Central memory CD4-positive, alpha-beta T cell (primary cell): Measurements from ENCODE around the gene NT5C.
A peak's percentile ranks its signal among the peaks of the same experiment; 100 is the strongest.
"Not testable (repeated sequence)": the region's sequence is repeated elsewhere in the genome, so short reads cannot be mapped to it uniquely, and the experiment has no call there.

Source experiments
- DNase-seq: peaks from one replicate; pipeline ENCODE4 v3.0.0; 2022
- total RNA-seq, 3 experiments: gene quantifications; one replicate each; lab custom pipeline; 2026; lab: John Stamatoyannopoulos, UW

Gene NT5C
- 20.3 to 38.0 (median 27.7) reads per million in 3 experiments for total RNA-seq

GRCh38 chr17:75131278-75132017 lies at the start of gene NT5C:
NT5C (minus strand) TSS chr17:75131742; CDS start chr17:75131707, 35 bp downstream.
- peak; percentile 48 for DNase-seq

- DNase-seq: no peak
Measured at GRCh38 chr17:75181110-75181509, 49.6 kb upstream of the NT5C start.

DNA sequence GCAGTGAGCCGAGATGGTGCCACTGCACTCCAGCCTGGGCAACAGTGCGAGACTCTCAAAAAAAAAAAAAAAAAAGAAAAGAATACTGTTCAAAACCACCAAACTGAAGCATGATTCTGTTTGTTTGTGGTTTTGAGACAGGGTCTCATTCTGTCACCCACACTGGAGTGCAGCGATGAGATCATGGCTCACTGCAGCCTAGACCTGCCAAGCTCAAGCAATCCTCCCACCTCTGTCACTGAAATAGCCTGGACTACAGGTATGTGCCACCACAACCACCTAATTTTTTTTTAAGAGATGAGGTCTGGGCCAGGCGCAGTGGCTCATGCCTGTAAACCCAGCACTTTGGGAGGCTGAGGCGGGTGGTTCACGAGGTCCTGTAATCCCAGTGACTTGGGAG lies 46.9 kb upstream of the NT5C start:
- DNase-seq: no peak

DNA sequence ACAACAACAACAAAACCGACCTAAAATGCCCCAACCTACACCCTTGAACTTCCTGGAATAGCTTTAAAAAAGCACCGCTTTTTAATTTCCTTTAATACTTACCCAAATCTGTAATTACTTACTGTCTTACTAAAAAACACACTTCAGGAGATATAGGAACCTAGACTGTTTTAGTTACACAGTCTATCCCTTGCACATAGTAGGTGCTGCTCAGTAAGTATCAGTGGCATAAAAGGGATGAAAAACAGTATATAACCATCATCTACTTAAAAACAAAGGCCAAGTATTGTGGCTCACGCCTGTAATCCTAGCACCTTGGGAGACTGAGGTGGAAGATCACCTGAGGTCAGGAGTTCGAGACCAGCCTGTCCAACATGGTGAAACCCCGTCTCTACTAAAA lies 45.1 kb upstream of the NT5C start:
- DNase-seq: no peak

GRCh38 chr17:75174996-75175395 lies 43.5 kb upstream of the NT5C start:
- DNase-seq: no peak

GRCh38 chr17:75173526-75173925 lies 42.0 kb upstream of the NT5C start:
- DNase-seq: no peak

DNA sequence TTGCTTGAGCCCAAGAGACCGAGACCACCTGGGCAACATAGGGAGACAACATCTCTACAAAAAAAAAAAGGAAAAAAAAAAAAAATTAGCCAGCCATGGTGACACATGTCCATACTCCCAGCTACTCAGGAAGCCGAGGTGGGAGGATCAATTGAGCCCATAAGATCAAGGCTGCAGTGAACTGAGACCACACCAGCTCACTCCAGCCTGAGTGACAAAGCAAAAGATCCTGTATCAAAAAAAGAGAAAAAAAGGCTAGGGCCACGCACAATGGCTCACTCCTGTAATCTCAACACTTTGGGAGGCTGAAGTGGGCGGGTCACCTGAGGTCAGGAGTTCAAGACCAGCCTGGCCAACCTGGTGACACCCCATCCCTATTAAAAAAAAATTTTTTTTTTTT lies 37.5 kb upstream of the NT5C start:
- DNase-seq: no peak

DNA sequence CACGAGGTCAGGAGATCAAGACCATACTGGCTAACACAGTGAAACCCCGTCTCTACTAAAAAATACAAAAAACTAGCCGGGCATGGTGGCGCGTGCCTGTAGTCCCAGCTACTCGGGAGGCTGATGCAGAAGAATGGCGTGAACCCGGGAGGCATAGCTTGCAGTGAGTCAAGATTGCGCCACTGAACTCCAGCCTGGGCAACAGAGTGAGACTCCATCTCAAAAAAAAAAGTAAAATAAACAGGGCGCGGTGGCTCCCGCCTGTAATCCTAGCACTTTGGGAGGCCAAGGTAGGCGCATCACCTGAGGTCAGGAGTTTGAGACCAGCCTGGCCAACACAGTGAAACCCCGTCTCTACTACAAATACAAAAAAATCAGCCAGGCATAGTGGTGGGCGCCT lies 33.1 kb upstream of the NT5C start:
- DNase-seq: not testable (repeated sequence)

DNA sequence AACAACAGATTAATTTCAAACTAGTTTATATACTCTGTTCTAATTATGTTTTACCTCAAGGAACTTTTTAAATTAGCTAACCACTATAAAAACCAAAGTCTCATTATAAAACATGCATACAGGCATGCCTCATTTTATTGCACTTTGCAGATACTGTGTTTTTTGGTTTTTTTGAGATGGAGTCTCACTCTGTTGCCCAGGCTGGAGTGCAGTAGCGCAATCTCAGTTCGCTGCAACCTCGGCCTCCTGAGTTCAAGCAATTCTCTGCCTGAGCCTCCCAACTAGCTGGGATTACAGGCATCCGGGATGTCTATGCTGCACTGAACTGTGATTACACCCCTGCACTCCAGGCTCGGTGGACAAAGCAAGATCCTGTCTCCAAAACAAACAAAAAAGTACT lies 31.5 kb upstream of the NT5C start:
- DNase-seq: no peak

DNA sequence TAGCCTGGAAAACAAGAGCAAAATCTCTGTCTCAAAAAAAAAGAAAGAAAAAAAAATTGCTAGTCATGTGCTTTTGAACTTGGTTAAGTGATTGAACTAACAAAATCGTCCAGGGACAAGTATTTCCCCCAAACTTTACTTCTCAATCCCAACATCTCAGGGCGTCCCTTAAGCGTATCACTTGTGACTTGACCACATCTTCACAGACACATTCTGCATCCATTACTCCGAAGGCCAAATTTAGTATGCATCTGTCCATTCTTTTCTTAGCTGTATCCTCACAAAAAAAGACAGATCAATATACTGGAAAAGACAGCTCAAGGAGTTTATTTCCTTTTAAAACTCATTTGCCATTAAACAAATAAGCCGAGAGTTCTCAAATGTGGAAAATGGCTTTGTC lies 28.7 kb upstream of the NT5C start:
- DNase-seq: no peak

GRCh38 chr17:75159196-75160031 lies 27.9 kb upstream of the NT5C start:
- DNase-seq: no peak

- not testable (repeated sequence) for DNase-seq
Measured at GRCh38 chr17:75158480-75158879, 26.9 kb upstream of the NT5C start.

GRCh38 chr17:75155191-75155601 lies 23.7 kb upstream of the NT5C start:
- DNase-seq: no peak

GRCh38 chr17:75154195-75155106 lies 22.9 kb upstream of the NT5C start, which contains the start of gene JPT1:
JPT1 (minus strand) TSS chr17:75154512; CDS start chr17:75154397, 115 bp downstream.
- DNase-seq: peak; percentile 96

DNA sequence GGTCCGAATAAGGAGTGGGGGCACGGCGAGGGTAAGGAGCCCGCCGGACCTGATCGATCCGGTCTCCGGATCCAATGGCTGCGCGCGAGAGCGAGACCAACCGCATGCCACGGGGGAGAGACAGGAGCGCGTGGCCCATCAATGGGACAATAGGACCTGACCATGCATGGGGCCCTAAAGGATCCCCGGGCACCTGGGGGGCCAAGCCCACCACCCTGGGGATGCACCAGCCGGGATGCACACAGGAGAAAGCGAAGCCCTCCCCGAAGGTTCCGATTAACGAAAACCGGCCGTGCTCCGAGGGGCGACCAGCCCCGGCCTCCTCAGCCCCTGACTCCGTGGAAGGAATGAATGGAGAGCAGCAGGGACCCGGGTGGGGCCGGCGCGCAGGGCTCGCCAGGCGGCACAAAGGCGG lies 22.2 kb upstream of the NT5C start:
- DNase-seq: no peak

- no peak for DNase-seq
Measured at GRCh38 chr17:75152922-75153779, 21.6 kb upstream of the NT5C start.

- no peak for DNase-seq
Measured at GRCh38 chr17:75152523-75152921, 21.0 kb upstream of the NT5C start.

GRCh38 chr17:75151930-75152329 lies 20.4 kb upstream of the NT5C start:
- DNase-seq: no peak

GRCh38 chr17:75147878-75148546 lies 16.5 kb upstream of the NT5C start:
- no peak for DNase-seq

DNA sequence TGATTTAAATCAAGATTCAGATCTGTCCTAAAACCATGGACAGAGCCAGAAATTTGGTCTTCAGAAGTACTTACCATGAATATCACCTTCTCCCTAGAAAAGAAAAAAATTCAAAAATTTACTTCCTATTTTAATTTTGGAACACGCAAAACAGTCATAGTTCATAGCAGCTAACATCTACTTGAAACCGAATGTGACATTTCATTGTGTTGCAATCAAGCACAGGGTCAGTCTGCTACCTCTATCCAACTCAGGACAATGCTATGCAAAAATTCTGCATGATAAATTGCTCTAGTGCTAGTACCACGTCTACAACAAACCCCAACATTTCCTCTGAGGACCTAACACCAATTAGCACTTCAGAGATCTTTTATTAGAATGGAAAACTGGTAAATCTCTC lies 15.1 kb upstream of the NT5C start:
- no peak for DNase-seq

DNA sequence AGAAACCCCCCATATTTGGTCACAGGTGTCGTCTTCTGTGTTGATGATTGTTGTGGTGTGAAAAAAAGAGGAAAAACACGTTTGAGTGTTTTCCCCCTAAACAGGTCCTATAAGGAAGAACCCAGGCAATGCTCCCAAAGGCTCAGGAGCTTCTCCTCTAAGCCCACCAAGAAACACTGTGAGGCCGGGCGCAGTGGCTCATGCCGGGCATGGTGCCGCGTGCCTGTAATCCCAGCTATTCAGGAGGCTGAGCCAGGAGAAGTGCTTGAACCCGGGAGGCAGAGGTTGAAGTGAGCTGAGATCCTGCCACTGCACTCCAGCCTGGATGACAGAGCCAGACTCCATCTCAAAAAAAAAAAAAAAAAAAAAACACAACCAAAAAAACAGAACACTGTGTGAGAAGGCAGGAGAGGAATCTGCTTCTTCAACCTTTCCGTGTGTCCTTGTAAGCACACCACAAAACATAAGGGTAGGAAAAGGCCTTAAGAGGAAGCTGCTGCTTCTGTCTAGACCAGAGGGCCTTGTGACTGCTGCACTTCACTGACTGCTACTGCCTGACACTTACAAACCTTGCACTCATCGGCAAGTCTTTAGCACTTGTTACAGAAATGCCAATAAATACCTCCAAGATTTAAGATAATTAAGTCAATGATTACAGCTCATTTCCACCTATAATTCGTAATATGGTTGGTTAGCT lies 13.4 kb upstream of the NT5C start:
- DNase-seq: no peak
